ENCODE results near the gene TAF11.
"Not testable (repeated sequence)": the region's sequence is repeated elsewhere in the genome, so short reads cannot be mapped to it uniquely, and the experiment has no call there.

TAF11 gene
- 54.3 to 83.0 (median 56.3) reads per million in 4 experiments for total RNA-seq

GRCh38 chr6:34887753-34888513 is at the start of gene TAF11:
TAF11 (minus strand) TSS chr6:34888042; CDS start chr6:34887957, 85 bp downstream.
- peak; percentile 80 for DNase-seq

GRCh38 chr6:34934516-34934915 is 46.7 kb upstream of the TAF11 start:
- no peak for DNase-seq

GRCh38 chr6:34932202-34932601 is 44.4 kb upstream of the TAF11 start:
- not testable (repeated sequence) for DNase-seq

GRCh38 chr6:34930221-34930620 is 42.4 kb upstream of the TAF11 start:
- no peak for DNase-seq

GRCh38 chr6:34929241-34929978 is 41.6 kb upstream of the TAF11 start:
- no peak for DNase-seq

- no peak for DNase-seq
Measured at GRCh38 chr6:34928695-34929094, 40.9 kb upstream of the TAF11 start.

GRCh38 chr6:34928220-34928619 is 40.4 kb upstream of the TAF11 start:
- DNase-seq: no peak

- DNase-seq: no peak
Measured at GRCh38 chr6:34926655-34927054, 38.8 kb upstream of the TAF11 start.

- DNase-seq: no peak
Measured at GRCh38 chr6:34924831-34925625, 37.2 kb upstream of the TAF11 start.

- no peak for DNase-seq
Measured at GRCh38 chr6:34922177-34922663, 34.4 kb upstream of the TAF11 start.

GRCh38 chr6:34920097-34920496 is 32.3 kb upstream of the TAF11 start:
- no peak for DNase-seq

GRCh38 chr6:34919651-34920050 is 31.8 kb upstream of the TAF11 start:
- DNase-seq: no peak

GRCh38 chr6:34917626-34918285 is 29.9 kb upstream of the TAF11 start:
- no peak for DNase-seq

GRCh38 chr6:34916348-34916967 is 28.6 kb upstream of the TAF11 start:
- DNase-seq: no peak

GRCh38 chr6:34914358-34914757 is 26.5 kb upstream of the TAF11 start:
- DNase-seq: no peak

GRCh38 chr6:34912715-34913464 is 25.0 kb upstream of the TAF11 start:
- no peak for DNase-seq

- no peak for DNase-seq
Measured at GRCh38 chr6:34911822-34912221, 24.0 kb upstream of the TAF11 start.

GRCh38 chr6:34909320-34909883 is 21.6 kb upstream of the TAF11 start:
- no peak for DNase-seq

GRCh38 chr6:34908194-34908593 is 20.4 kb upstream of the TAF11 start:
- DNase-seq: no peak

GRCh38 chr6:34906826-34907225 is 19.0 kb upstream of the TAF11 start:
- DNase-seq: no peak

Data from effector CD8-positive, alpha-beta T cell (primary cell).